ENCODE measurements around the gene FNTB.

Gene FNTB

DNA sequence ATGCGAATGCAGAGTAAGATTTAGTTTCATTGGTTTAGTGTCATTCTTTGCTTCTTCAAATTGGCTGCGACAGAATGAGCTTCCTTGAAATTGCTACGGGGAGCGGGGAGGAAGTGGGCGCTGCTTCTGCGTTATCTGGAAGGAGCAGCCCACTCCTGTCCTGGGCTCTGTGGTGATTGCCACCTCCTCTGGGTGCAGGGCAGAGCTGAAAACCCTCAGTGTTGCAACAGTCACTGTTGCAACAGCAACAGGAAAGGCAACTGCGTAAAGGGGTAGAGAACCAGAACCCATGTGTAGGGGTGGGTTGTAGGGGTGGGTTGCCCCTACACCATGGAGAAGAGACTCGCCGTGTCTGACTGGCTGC, 57.9 kb downstream of the FNTB start:
- in situ Hi-C loops (cut with HindIII; ENCODE audit: low sequenced_read_pairs) = no loop called here
- no peak overlapping the region for H3K4me3 ChIP-seq (ENCODE audit: low read depth, low read length)
- TF ChIP-seq, protein P1, sequence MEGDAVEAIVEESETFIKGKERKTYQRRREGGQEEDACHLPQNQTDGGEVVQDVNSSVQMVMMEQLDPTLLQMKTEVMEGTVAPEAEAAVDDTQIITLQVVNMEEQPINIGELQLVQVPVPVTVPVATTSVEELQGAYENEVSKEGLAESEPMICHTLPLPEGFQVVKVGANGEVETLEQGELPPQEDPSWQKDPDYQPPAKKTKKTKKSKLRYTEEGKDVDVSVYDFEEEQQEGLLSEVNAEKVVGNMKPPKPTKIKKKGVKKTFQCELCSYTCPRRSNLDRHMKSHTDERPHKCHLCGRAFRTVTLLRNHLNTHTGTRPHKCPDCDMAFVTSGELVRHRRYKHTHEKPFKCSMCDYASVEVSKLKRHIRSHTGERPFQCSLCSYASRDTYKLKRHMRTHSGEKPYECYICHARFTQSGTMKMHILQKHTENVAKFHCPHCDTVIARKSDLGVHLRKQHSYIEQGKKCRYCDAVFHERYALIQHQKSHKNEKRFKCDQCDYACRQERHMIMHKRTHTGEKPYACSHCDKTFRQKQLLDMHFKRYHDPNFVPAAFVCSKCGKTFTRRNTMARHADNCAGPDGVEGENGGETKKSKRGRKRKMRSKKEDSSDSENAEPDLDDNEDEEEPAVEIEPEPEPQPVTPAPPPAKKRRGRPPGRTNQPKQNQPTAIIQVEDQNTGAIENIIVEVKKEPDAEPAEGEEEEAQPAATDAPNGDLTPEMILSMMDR (IDR thresholded peaks at IDR 0.05; ENCODE audit: low read depth, low read length) = no peak
- DNase-seq (ENCODE audit: low read depth, low spot score) = no peak

DNA sequence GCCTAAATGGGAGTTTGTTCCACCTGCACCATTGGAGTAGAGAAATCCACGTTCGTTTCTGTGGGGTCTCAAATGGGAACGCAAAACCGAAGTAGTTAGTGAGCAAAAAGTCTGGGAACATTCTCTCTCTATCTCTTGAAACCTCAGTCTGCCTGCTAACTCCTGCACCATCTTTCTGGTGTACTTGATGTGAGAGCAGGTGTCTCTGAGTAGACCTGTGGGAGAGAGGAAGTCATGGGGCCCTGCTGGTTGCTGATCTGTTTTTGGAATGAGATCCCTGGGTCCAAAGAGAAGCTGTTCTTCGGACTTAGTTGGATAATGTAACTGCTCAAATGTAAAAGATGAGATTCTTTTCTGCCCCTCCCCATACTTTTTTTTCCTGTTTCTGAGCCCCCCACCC, 58.3 kb downstream of the FNTB start:
- in situ Hi-C loops (cut with HindIII; ENCODE audit: low sequenced_read_pairs) = no loop called here
- H3K4me3 ChIP-seq (ENCODE audit: low read depth, low read length) = no peak overlapping the region
- no peak for DNase-seq (ENCODE audit: low read depth, low spot score)
- TF ChIP-seq, protein P1 (IDR thresholded peaks at IDR 0.05; ENCODE audit: low read depth, low read length) = no peak

DNA sequence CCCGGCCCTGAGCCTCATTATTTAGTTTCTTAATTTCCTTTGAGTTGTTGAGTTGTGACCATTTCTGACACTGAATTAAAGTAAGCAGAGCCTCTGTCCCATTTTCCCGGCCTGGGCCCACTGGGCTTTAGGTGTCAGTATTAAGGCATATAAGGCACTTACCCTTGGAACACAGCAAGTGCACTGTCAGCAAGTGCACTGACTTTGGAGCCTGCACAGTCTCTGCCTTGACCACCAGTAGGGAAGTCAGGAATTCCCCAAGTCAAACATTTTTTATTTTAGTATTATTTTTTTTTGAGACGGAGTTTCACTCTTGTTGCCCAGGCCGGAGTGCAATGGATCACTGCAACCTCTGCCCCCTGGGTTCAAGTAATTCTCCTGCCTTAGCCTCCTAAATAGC, 59.0 kb downstream of the FNTB start:
- DNase-seq (ENCODE audit: low read depth, low spot score) = no peak
- TF ChIP-seq, protein P1 (IDR thresholded peaks at IDR 0.05; ENCODE audit: low read depth, low read length) = no peak
- no peak overlapping the region for H3K4me3 ChIP-seq (ENCODE audit: low read depth, low read length)
- in situ Hi-C loops (cut with HindIII; ENCODE audit: low sequenced_read_pairs) = no loop called here

DNA sequence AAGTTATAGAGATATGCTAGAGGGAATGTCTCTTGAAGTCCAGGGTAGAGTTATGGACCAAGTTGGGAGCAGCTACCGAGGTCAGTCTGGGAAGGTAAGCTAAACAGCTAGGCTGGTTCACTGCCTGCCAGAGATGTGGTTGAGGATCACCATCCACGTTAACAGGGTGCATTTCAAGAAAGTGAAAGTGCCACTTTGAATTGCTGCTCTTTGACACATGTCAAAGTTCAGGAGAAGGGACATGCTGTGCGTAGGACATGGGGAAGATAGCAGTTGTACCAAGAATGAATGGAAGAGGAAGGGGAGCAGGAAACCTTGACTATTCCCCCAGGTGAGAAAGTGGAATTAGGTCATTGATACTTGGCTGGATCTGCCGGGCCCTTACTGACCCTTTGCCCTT, 66.1 kb downstream of the FNTB start:
- H3K4me3 ChIP-seq (ENCODE audit: low read depth, low read length) = no peak overlapping the region
- TF ChIP-seq, protein P1 (IDR thresholded peaks at IDR 0.05; ENCODE audit: low read depth, low read length) = no peak
- in situ Hi-C loops (cut with HindIII; ENCODE audit: low sequenced_read_pairs) = no loop called here
- no peak for DNase-seq (ENCODE audit: low read depth, low spot score)

DNA sequence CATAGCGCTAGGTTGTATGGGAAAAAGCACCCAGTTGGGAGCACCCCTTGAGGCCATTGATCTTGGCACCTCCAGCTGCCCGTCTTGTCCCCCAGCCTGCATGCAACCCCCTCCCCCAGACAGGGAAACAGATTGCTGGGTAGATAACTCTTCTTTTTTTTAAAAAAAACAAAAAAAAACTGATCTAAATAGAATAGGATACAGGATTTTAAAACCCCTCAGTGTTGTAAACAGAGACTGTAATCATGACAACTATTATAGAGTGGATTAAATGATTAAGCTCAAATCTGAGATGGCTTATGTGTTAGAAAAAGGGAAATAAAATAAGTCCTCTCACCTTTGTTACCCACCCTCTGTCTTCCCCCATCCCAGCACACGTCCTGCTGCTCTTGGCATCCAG, 66.8 kb downstream of the FNTB start:
- TF ChIP-seq, protein P1 (IDR thresholded peaks at IDR 0.05; ENCODE audit: low read depth, low read length) = no peak
- no peak for DNase-seq (ENCODE audit: low read depth, low spot score)
- in situ Hi-C loops (cut with HindIII; ENCODE audit: low sequenced_read_pairs) = no loop called here
- H3K4me3 ChIP-seq (ENCODE audit: low read depth, low read length) = no peak overlapping the region

DNA sequence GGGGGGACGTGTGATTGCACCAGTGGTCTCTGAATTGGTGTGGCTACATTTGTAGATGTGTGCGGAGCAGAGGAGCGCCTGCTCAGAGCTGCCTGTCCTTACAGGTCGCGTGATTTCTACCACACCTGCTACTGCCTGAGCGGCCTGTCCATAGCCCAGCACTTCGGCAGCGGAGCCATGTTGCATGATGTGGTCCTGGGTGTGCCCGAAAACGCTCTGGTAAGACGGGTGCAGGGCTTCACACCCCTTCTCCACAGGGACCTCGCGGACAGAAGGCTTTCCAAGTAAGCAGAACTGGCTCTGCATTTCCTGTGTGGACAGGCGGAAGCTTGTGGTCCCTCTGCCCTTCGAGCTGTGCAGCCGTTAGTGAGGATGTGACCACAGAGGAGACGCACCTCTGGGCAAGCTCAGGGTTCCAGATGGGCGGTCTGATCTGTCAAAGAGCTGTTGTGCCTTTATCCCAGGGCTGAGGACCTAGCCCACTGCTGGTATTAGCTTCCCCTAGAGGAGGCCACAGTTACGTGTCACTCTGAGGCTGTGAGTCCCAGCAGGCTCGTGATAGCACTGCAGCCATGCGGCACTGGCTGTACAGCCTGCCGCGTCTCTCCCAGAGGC, 67.9 kb downstream of the FNTB start:
- in situ Hi-C loops (cut with HindIII; ENCODE audit: low sequenced_read_pairs) = no loop called here
- no peak overlapping the region for H3K4me3 ChIP-seq (ENCODE audit: low read depth, low read length)
- DNase-seq (ENCODE audit: low read depth, low spot score) = no peak
- TF ChIP-seq, protein P1 (IDR thresholded peaks at IDR 0.05; ENCODE audit: low read depth, low read length) = no peak

DNA sequence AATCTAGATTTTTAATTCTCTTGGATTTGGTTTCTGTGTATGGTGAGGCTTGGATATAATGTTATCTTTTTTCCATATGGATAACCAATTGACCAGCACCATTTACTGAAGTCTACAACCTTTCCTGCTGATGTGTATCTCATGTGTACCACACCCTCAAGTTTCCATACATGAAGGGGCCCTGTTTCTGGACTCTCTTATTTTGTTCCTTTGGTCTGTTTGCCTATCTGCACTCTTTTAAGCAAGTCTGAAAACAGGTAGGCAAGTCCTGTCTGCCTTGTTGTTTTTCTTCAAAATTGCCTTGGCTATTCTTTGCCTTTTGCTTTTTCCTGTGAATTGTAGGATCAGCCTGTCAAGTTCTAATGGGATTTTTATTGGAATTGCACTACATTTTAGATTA, 71.0 kb downstream of the FNTB start:
- no peak for DNase-seq (ENCODE audit: low read depth, low spot score)
- in situ Hi-C loops (cut with HindIII; ENCODE audit: low sequenced_read_pairs) = no loop called here
- H3K4me3 ChIP-seq (ENCODE audit: low read depth, low read length) = no peak overlapping the region
- TF ChIP-seq, protein P1 (IDR thresholded peaks at IDR 0.05; ENCODE audit: low read depth, low read length) = no peak
